Measurements from ENCODE around the gene PPIE.
"Not testable (repeated sequence)": the region's sequence is repeated elsewhere in the genome, so short reads cannot be mapped to it uniquely, and the experiment has no call there.

PPIE gene

DNA sequence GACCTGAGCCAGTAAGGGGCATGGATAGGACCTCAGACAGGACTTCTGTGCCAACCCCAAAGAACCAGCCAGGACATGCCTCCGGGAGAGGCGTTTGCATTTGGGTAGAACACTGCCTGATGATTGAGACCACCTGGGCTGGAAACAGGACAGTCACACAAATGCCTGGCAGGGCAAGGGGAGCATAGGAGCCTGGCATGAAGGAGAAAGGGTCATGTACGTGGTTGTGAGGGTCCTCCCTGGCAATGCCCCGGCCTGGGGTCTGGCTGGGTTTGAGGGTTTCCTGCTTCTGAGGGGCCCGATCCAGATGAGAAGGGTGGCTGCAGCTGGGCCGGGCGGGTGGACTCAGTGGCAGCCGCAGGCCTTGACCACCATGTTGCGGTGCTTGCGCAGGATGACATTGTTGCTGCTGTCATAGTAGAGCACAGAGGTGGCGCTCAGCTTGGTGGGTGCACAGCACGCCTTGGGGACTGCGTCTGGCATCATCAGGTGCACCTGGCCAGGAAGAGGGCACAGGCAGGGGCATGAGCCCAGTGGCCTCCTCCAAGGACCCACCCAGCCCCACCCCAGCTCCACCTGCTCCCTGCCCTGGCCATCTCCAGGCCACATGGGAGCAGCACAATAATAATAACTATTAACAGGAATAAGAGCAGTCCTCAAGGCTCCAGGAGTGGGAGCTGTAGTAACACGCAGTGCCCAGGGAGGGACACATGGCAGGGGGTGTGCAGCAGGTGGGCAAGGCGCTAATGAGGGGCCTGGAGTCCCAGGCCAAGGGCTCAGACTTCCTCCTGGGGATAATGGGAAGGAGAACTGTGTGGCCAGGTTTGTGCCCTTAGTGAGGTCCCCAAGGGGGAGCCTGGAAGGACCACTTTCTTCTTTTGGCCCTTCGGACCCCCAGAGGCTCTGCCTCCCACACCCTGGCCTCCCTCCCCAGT, 21.7 kb downstream of the PPIE start:
- no peak for DNase-seq

DNA sequence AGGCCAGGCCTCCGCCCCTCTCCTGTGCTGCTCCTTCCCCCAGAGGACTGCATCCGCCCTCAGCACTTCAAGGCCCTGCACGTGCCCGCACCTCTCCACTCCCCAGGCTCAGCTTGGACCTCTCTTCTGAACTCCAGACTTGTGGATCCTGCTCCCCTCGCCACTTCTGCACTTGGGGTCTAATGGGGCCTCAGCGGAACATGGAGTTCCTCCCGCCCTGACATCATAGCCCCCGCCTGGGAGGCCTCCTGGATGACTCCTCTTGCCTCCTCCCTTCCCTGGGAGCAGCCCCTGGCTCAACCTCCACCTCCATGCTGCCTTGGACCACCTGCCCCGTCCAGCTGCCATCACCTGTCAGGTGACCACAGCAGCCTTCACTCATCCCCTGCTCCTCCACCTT, 22.3 kb downstream of the PPIE start:
- DNase-seq: no peak

DNA sequence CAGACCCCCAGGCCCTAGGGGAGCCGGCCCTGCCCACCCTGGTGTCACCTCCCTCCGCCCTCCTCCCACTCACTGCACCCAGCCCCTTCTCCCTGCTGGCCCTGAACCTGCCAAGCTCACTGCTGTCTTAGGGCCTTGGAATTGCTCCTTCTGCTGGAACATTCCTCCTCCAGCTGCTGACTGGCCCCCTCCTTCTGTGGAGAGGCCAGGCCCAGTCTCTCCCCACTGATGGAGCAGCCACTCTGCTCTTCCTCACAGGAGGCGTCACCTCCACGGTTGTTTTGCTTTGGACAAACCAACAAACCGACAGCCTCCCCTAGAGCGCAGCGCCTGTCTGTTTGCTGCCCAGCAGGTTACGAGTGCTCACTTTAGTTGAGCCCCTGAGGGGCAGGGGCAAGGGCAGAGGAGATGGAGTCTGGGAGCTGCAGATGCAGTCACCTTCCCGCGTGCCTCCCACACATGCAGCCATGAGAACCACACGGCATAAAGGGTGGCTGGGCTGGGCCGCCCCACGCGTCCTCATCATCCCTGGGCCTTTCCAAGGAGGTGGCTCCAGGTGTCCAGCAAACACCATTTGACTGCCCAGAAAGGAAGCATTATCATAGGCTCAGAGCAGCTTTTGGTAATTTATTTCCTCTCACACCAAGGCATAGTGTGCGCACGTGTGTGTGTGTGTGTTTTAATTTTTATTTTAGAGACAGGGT, 23.0 kb downstream of the PPIE start:
- DNase-seq: no peak

DNA sequence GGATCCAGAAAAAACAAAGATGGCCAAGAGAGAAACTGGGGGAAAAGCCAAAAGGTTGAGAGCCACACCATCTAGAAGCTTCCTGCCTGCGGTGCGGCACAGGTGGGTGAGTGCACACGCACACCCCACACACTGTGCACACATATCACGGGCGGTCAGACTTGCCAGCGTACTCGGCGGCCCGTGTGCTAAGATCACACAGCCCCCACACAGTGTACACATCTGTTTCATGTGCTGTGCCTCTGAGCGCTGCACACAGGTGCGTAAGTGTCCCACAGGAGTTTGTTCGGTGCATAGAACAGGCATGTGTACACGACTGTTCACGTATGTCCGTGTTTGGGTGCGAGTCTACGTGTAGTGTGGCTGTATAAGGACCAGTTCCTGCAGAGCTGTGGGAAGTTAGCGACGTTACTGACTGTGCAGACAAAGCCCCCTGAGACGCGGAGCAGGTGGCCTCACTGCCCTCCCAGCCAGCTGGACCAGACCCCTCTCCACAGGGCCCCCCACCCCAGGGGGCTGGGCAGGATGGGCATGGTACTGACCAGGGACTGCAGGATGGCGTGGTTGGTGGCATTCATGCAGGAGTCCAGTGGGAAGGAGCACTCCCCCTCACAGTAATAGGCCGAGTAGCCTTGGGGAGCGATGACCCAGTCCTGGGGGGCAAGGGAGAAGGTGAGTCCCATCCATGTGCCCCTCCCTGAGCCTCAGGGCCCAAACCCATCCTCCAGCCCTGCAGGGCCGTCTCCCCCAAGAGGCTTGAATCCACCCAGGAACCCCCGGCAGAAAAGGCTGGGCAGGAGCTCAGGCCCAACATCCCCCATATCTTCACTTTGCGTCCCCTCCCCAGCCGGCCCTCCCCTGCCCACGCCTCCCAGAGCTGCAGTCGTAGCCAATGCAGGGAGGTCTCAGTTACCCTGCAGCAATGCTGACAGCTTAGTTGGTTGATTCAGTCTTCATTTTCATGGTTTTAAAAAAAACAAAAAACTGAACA, 24.2 kb downstream of the PPIE start:
- DNase-seq: no peak

DNA sequence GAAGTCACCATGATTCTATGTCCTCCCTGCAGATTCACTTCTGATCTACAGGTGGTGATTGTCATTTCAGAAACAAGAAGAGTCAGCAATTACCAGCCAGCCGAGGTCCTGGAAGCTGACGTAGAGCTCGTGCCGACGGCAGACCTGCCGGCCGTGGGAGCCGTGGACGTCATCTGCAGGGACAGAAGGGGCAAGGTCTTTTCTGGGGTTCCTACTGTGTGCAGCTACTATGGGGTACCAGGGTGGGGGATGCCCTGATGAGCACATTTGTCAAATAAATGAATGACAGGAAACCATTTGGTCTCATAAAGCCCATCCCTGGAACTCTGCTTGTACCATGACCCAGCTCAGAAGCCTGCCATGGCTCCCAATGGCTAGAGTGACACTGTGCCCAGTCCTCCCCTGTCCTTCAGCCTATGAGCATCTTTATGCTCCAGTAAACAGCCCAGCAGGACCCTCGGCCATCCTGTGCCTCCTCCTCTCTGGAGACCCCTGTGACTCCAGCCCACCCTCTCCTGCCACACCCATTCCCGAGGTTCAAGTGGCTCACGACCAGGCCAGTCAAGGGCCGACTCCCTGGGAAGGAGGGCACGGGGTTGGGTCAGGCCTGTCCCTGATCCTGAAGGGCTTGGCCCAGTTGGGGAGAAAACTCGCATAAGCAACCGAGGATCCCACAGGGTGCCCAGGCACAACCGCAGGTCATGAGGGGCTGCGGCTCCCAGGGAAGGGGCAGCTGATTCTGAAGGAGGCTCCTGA, 25.1 kb downstream of the PPIE start:
- not testable (repeated sequence) for DNase-seq

DNA sequence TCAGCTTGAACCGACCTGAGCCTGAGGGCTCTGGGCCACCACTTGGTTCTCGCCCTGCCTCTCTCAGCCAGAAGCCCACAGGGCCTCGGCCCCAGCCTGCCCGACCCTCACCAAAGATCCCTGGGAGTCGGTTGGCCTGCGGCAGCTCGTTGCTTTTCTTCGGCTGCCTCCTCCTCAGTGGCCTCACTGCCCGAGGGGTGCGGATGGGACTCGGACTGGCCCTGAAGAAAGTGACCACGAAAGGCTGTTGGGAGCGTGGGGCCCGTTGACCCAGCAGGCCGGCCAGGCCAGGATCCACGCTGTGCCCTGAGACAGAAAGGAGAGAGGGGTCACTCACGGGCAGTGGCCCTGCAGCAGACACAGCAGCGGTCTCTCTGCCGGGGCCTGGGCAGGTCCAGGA, 25.8 kb downstream of the PPIE start:
- DNase-seq: not testable (repeated sequence)

DNA sequence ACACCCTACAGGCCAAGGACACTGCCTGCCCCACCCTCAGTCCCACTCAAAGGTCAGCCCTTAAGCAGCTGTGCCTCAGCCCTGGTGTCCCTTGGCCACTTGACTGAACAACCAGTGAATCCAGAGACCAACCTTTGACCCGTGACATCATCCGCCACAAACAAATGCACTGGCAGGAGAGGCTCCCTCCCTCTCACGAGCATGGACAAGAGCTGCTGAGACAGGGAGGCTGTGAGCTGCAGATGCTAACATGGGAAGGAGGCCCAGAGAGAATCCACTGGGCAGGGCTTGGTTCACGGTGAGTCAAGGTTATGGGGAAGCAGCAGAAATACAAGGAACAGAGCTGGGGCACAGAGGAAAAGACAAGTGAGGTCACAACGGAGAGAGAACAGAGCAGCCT, 27.8 kb downstream of the PPIE start:
- DNase-seq: not testable (repeated sequence)

DNA sequence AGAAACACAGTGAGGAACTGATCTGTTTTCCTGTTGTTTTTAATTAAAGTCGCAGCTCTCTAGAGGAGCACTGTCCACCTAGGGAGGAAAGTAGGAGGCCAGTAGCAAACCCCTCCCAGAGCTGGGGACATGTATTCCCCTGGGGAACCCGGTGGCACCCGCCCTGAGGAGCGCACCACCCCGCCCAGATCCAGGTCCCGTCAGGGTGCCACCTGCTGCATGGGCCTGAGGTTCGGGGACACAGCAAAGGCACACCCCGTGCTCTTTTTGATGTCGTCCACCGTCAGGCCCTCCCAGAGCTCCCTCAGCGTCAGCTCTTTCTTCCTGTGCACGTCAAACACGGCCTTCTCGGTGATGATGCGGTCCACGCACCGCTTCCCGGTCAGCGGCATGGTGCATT, 30.8 kb downstream of the PPIE start:
- not testable (repeated sequence) for DNase-seq

DNA sequence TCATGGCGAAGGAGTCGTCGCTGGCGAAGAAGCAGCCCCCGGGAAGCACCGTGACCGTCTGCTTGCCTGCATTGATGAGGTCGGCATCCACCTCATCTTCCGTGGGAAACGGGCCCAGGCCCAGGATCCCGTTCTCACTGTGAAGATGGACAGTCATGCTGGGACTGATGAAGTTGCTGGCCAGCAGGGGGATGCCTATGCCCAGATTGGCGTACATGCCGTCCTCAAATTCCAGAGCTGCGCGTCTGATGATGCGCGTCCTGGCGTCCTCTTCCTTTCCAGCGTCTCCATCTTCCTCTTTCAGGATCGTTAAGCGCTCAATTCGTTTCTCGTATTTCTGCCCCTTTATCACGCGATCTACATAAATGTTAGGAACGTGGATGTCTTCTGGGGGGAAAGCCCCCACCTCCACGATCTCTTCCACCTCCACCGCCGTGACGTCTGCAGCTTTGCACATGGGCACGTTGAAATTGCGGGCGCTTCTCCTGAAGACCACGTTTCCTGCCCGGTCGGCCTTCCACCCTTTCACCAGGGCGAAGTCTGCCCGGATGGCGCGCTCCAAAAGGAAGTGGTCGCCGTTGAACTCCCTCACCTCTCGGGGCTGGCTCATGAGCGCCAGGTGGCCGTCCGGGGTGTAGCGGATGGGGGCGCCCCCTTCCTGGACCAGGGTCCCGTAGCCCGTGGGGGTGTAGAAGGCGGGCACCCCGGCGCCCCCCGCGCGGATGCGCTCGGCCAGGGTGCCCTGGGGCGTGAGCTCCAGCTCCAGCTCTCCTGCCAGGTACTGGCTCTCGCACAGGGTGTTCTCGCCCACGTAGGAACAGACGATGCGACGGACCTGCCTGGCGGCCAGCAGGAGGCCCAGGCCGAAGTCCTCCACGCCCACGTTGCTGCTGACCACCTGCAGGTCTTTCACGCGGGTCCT, 31.7 kb downstream of the PPIE start:
- DNase-seq: not testable (repeated sequence)

DNA sequence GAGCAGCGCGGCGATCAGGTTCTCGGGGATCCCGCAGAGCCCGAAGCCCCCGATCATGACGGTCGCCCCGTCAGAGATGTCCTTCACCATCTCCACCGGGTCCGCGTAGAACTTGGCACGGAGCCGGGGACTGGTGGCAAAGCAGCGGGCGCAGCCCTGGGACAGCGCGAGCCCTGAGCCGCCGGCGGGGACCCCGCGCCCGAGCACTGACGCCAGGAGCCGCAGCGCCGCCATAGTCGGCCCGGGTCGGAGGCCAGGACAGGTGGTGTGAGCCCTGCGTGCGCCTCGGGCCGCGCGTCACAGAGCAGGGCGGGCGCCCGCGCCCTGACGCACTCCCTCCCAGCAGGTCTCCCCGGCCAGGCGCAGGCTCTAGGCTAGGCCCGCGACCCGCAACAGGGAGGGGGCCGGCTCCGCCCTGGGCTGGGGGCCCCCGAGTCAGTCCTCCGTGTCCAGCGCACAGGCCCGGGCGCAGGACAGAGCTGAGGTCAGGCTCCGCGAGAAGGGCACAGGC, 32.4 kb downstream of the PPIE start, which contains the start of gene OXCT2:
Gene OXCT2 (minus strand): TSS at position 327 of the 511 bp plus-strand sequence. CDS start 93 bp downstream, at position 234.
- DNase-seq: not testable (repeated sequence)

DNA sequence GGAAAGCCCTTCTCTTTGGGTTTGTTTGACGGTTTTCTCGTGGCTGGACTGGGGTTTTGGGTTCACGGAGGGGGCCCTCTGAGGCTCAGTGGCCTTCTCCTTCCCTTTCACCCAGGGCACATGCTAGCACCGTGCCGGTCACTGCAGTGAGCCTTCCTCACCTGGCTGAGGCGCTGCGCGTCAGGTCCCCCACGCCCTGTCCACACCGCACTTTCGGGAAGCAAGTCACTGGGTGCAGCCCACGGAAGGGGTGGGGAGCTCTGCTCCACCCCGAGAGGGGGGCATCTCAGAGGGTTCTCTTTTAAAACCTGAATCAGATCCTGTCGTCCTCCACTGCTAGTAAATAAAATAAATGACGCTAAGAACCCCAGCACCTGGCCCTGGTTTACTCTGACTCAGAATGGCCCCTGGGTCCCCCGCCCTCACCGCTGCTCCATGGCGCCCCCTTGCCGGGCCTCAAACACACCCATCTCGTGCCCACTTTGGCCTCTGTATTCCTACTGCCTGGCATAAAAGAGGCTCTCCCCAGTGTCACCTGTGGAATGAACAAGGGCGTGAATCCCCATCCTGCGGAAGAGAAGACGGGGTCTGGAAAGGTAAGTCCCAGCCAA, 34.8 kb downstream of the PPIE start:
- not testable (repeated sequence) for DNase-seq

DNA sequence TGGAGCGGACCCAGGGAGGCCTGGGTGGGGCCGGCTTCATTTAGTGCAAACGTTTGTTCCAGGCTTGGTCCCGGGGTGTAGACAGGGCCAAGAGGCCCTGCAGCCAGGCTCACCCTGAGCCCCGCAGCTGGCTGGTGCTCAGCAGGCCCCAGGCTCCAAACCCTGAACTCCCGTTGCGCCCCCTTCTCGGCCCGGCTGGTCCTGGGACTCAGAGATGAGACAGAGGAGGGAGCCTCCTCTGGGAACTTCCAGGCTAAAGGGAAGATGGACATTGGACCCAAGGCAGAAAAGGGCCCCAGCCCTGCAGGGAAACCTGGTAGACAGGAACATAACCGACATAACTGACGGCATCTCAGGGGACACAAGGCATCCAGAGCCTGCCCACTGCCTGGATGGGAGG, 36.5 kb downstream of the PPIE start:
- DNase-seq: not testable (repeated sequence)

DNA sequence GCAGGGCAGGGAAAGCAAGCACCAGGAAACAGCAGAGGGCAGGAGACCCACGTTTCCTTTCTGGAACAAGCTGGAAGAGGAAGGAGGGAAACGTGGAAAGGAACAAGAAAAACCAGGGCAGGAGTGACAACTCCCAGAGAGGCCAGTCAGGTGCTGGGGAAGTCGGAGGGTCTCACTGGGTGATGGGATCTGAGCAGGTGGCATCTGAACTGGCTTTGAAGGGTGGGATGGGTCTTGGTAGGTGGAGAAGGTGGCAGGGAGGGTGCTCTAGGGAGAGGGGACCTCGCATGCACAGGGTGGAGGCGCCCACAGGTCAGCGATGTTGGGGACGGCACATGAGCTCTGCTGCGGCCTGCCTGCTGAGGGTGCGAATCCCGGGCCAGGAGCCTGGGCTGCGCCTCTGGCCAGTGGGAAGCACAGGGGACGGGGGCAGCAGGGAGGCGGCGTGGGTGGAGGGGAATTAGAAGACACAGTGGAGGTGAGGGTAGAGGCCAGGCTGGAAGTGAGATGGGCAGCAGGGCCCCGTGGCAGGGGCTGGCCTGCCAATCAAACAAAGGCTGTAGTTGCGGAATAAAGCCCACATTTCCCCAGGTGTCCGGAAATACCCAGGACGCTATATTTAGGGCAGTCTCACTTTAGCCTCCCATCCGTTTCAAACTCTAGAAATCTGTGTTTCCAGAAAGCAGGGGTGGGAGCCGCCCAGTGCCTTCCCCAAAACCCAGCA, 37.2 kb downstream of the PPIE start:
- DNase-seq: not testable (repeated sequence)

DNA sequence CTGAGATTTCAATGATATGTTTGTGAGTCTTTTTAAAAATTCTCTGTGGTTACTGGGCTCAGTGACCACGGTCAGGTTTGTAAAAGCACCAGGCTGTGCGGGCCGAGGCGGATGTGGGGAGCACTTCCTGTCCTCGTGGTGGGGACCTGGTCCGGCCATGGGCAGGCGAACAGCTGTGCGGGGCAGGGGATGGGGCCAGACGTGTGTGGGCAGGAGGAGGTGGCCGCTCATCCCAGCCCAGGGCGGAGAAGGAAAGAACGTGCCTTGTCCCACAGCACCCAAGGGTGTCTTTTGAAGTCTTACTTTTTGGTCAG, 37.7 kb downstream of the PPIE start:
- no peak for DNase-seq

DNA sequence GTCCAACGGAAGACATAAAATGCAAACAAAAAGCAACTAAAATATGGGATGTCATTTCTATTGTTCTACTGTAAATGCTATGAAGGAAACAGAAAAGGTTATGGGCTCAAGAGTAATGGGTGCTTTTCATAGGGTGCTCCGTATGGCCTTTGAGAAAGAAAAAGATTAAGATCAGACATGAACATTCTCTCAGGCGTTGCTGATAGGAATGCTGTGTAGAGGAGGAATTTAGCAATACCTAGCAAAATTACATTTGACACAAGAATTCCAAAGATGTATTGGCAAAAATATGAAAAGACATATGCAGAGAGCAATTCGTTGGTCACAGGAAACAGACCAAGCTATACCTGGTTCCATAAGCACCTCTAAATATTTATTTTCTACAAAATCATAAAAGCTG, 38.2 kb downstream of the PPIE start:
- no peak for DNase-seq

DNA sequence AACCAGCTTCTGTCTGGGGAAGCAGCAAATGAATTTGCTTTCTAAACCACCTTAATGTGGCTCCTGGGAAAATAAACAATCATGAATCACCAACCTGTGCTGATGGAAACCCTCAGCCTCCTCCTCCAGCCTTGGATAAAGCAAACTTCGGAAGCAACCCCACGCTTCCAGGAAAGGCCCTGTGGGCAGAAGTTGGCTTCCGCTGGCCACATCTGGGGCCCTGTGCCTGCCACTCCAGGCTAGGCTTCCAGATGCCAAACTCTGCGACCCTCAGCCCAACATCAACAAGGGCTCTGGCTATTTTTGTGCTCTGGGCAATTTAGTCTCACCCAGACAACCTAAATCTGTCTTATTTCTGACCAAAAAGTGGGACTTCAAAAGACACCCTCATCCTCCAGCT, 38.6 kb downstream of the PPIE start:
- no peak for DNase-seq

DNA sequence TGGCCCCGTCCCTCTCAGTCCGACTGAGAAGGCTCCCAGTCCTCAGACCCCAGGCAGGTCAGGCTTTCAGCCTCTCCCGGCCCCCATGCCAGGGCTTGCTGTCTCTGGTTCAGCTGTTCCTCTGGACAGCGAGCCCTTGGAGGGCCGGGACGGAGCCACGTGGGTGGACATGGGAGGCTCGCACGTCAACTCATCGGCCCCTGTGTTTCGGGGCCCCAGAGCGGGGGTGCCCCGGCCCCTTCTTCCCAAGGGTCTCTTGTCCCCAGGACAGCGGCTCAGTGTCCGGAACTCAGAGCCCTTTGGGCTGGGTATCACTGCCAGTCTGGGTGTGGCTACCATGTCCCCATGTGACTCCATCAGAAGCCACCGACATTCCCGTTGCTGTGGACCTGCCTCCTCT, 39.2 kb downstream of the PPIE start:
- not testable (repeated sequence) for DNase-seq

DNA sequence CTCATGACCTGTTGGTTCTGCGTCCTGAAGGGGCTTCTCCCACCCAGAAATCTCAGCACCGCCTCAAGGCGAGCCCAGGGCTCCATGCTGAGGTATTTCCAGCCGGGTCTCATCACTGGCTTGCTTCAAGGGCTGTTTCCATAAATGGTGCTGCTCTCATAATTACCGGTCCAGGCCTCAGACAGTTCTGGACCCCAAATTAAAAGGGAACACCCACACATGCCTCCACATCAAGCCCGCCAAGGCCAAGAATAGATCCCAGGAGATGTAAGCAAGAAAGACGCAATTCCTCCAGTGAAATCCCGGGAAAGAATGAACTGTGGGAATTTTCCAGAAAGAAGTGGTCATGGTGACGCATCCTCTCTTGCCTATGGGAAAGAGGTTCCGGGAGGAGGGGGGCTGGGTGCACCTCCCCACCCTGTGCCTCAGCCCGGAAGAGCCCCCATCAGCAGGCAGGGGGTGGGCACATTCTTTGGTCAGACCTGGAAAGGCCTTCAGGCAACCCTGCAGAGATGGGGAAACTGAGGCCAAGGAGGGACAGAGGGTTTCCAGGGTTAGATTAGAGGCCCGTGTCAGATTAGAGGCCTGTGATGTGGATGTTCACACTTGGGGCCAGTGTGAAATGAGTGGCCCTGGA, 39.9 kb downstream of the PPIE start:
- not testable (repeated sequence) for DNase-seq

DNA sequence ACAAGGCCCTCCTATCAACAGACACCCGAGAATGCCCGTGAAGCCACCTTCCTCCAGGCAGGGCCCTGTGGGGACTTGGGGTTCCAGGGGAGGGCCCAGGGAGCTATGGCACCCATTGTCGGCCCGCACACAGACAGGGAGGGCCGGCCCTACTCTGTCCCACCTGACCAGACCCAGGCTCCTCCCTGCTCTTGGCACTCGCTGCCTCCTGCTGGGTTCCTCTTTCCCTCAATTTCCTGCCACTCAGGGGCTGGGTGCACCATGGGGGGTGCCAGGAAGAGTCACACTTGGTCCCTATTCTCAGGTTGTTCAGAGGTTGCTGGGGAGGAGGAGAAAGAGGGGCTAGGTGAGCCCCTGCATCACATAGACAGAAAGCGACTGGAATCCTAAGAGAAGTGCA, 40.5 kb downstream of the PPIE start:
- DNase-seq: no peak
